Loucy (cell line): Measurements from ENCODE around the gene PTPRF.

Experiments
- H2AFZ ChIP-seq: fragments of 200-600 bp; sonication (generic); 2 replicates; pipeline ENCODE4 v1.6.0; 2016; ENCODE audit warnings: antibody characterized with exemption, mild to moderate bottlenecking, low read length, moderate library complexity
- H3F3A ChIP-seq: fragments of 200-600 bp; 2 replicates; pipeline ENCODE4 v1.6.0; 2016; ENCODE audit warnings: antibody characterized with exemption, low read depth, mild to moderate bottlenecking
- H3K27me3 ChIP-seq: fragments of 200-600 bp; sonication (generic); 2 replicates; pipeline ENCODE4 v1.6.1; 2014; ENCODE audit warnings: low read length, mild to moderate bottlenecking; ENCODE audit not compliant: insufficient read depth, poor library complexity, severe bottlenecking
- H3K36me3 ChIP-seq: fragments of 200-600 bp; sonication (generic); 2 replicates; pipeline ENCODE4 v1.6.1; 2016; ENCODE audit warnings: low read length; ENCODE audit not compliant: insufficient read depth
- H3K4me1 ChIP-seq: fragments of 200-600 bp; sonication (generic); 2 replicates; pipeline ENCODE4 v1.5.1; 2014; ENCODE audit warnings: low read length, mild to moderate bottlenecking; ENCODE audit not compliant: insufficient read depth, poor library complexity, severe bottlenecking
- H3K4me2 ChIP-seq: fragments of 200-600 bp; sonication (generic); 2 replicates; pipeline ENCODE4 v1.6.0; 2014; ENCODE audit warnings: antibody characterized with exemption, low read length, low read depth, mild to moderate bottlenecking; ENCODE audit not compliant: poor library complexity, severe bottlenecking
- H3K4me3 ChIP-seq: fragments of 200-600 bp; sonication (generic); 2 replicates; pipeline ENCODE4 v1.5.1; 2014; ENCODE audit warnings: low read length, mild to moderate bottlenecking, mixed read lengths; ENCODE audit not compliant: poor library complexity, severe bottlenecking
- H3K79me2 ChIP-seq: fragments of 200-600 bp; sonication (generic); 2 replicates; pipeline ENCODE4 v1.6.1; 2014; ENCODE audit warnings: low read length; ENCODE audit not compliant: insufficient read depth
- H3K9ac ChIP-seq: fragments of 200-600 bp; sonication (generic); 2 replicates; pipeline ENCODE4 v1.6.0; 2014; ENCODE audit warnings: mild to moderate bottlenecking, low read depth, low read length, moderate library complexity; ENCODE audit not compliant: poor library complexity, severe bottlenecking
- H3K9me2 ChIP-seq: fragments of 200-600 bp; sonication (generic); replicated peaks from 2 replicates; pipeline ENCODE4 v1.6.1; 2016; ENCODE audit warnings: low read depth, low read length, mixed read lengths
- H3K9me3 ChIP-seq: fragments of 200-600 bp; sonication (generic); 2 replicates; pipeline ENCODE4 v1.6.1; 2014; ENCODE audit warnings: mild to moderate bottlenecking, antibody characterized with exemption, low read length, low read depth; ENCODE audit not compliant: insufficient read depth
- H4K20me1 ChIP-seq: fragments of 200-600 bp; sonication (generic); 2 replicates; pipeline ENCODE4 v1.6.0; 2014; ENCODE audit warnings: antibody characterized with exemption, low read length, mild to moderate bottlenecking; ENCODE audit not compliant: insufficient read depth, poor library complexity, severe bottlenecking
- EZH2phosphoT487 ChIP-seq: fragments of 200-600 bp; IDR thresholded peaks from 2 replicates; pipeline ENCODE4 v1.6.1; 2018; ENCODE audit warnings: antibody characterized with exemption, mild to moderate bottlenecking, moderate library complexity, borderline replicate concordance
- TF ChIP-seq, protein P1 (sequence below): fragments of 200-600 bp; sonication (generic); conservative IDR thresholded peaks from 2 replicates; pipeline ENCODE4 v1.5.1; 2014; ENCODE audit warnings: mild to moderate bottlenecking, antibody characterized with exemption, low read length

The PTPRF gene

DNA sequence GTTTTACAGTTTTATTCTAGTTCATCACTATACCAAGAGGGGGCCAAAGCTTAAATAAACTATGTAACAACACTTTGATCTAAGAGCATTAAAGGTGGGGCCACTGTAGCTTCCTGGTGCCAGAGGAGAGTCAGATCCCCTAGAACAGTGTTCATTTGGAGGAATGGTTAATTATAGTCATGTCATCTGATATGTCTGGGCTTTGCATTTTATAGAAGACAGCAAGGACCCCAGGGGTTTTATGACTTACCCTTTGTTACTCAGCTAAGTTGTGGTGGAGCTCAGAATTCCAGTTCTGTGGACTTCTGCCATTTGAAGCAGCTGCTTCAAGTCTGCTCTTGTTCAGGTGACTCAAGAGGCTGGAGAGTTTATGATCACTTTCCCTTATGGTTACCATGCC lies 135.9 kb downstream of the PTPRF start:
- Histone ChIP-seq H3K79me2 (no peaks in the 10 kb centered on the region), H3K4me1 (no peaks in the 10 kb centered on the region), H4K20me1 (peaks cover 11% of the 10 kb centered on the region), H3K9me3 (no peaks in the 10 kb centered on the region), H3K4me2 (no peak overlapping the region), H3K36me3 (peaks cover 98% of the 10 kb centered on the region), H3K9ac (no peak overlapping the region), H2AFZ (no peak overlapping the region), H3F3A (no peaks in the 10 kb centered on the region), H3K4me3 (no peak overlapping the region), H3K27me3 (no peaks in the 10 kb centered on the region), H3K9me2 (no peaks in the 10 kb centered on the region)
- TF ChIP-seq, protein P1, sequence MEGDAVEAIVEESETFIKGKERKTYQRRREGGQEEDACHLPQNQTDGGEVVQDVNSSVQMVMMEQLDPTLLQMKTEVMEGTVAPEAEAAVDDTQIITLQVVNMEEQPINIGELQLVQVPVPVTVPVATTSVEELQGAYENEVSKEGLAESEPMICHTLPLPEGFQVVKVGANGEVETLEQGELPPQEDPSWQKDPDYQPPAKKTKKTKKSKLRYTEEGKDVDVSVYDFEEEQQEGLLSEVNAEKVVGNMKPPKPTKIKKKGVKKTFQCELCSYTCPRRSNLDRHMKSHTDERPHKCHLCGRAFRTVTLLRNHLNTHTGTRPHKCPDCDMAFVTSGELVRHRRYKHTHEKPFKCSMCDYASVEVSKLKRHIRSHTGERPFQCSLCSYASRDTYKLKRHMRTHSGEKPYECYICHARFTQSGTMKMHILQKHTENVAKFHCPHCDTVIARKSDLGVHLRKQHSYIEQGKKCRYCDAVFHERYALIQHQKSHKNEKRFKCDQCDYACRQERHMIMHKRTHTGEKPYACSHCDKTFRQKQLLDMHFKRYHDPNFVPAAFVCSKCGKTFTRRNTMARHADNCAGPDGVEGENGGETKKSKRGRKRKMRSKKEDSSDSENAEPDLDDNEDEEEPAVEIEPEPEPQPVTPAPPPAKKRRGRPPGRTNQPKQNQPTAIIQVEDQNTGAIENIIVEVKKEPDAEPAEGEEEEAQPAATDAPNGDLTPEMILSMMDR = no peak
- no peak for TF ChIP-seq EZH2phosphoT487

DNA sequence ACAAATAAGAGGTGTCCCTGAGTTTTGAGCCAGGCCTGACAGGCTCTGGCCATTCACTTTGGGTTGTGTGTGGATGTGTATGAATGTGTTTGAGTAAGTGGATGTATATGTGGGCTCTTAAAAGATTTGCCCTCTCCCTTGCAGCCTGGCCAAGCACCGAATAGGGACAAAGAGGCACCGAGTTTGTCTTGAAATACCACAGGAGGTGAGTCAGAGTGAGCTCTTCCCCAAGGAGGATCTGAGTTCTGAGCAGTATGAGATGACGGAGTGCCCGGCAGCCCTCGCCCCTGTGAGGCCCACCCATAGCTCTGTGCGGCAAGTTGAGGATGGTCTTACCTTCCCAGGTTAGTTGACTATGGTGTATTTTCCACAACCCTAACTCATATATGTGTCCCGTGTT lies 138.3 kb downstream of the PTPRF start:
- Histone ChIP-seq H3K9me3 (no peaks in the 10 kb centered on the region), H3K4me3 (no peak overlapping the region), H3K4me2 (no peak overlapping the region), H3K9ac (no peak overlapping the region), H3F3A (no peaks in the 10 kb centered on the region), H2AFZ (no peak overlapping the region), H3K27me3 (no peaks in the 10 kb centered on the region), H3K79me2 (no peaks in the 10 kb centered on the region), H4K20me1 (peaks cover 5% of the 10 kb centered on the region), H3K36me3 (peaks cover 93% of the 10 kb centered on the region), H3K4me1 (no peaks in the 10 kb centered on the region), H3K9me2 (no peaks in the 10 kb centered on the region)
- TF ChIP-seq EZH2phosphoT487 = no peak
- TF ChIP-seq, protein P1 = no peak

DNA sequence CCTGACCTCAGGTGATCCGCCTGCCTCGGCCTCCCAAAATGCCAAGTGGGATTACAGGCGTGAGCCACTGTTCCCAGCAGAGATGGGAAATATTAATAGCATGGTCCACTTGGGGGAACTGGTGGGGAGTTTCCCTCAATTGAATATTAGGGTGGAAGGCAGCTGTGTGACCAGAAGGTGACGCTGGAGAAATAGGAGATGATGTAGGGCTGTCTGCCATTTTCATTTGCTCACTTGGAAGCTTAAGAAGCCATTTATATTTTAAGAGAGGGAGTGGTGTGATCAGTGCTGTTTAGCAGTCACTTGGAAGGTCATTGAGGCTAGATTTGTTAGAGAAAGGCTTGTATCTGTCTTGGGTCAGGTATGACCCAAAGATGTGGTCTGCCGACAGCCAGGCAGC lies 139.2 kb downstream of the PTPRF start:
- H3K9me2 ChIP-seq = no peaks in the 10 kb centered on the region
- H3K4me2 ChIP-seq = no peak overlapping the region
- H3K79me2 ChIP-seq = no peaks in the 10 kb centered on the region
- H3K36me3 ChIP-seq = peaks cover 92% of the 10 kb centered on the region
- no peaks in the 10 kb centered on the region for H3K9me3 ChIP-seq
- no peaks in the 10 kb centered on the region for H3K27me3 ChIP-seq
- no peak overlapping the region for H3K9ac ChIP-seq
- no peak for TF ChIP-seq EZH2phosphoT487
- TF ChIP-seq, protein P1 = no peak
- H3K4me1 ChIP-seq = no peaks in the 10 kb centered on the region
- H3F3A ChIP-seq = no peaks in the 10 kb centered on the region
- H4K20me1 ChIP-seq = peaks cover 2% of the 10 kb centered on the region
- H2AFZ ChIP-seq = no peak overlapping the region
- no peak overlapping the region for H3K4me3 ChIP-seq
